ENCODE results near the gene IGFALS. TPM values are rescaled to one million over a fixed set of nuclear protein-coding genes. Genes with fewer than 3 reads are reported as not detected.
A peak's percentile ranks its signal among the peaks of the same experiment; 100 is the strongest.

IGFALS gene
- not detected for total RNA-seq

GRCh38 chr16:1793578-1794220 lies at the start of gene IGFALS:
Gene IGFALS (minus strand): TSS chr16:1793705. CDS start chr16:1793652, 53 bp downstream.
- no peak within 1 kb of the TSS for H3K4me3 ChIP-seq (ENCODE audit: low read length in 3 of 3)
- H3K9ac ChIP-seq (ENCODE audit: low read depth in 1 of 3, low read length in 3 of 3): peak within 1 kb of the TSS in 1 of 3 donors; percentile 33
- no peak within 1 kb of the TSS for H3K27ac ChIP-seq (ENCODE audit: low read depth, low read length)
- no peaks in the 10 kb centered on the region for H3K9me3 ChIP-seq (ENCODE audit: control insufficient read depth in 3 of 3, low read length in 3 of 3)
- H3K4me1 ChIP-seq (ENCODE audit: control insufficient read depth in 3 of 3, insufficient read depth in 3 of 3, low read length in 3 of 3): no peaks in the 10 kb centered on the region
- H3K27me3 ChIP-seq (ENCODE audit: control insufficient read depth in 3 of 3, insufficient read depth in 3 of 3, low read length in 3 of 3): no peaks in the 10 kb centered on the region
- peaks cover 4 to 11% (median 8%) of the 10 kb centered on the region in 3 donors for H3K36me3 ChIP-seq (ENCODE audit: control insufficient read depth in 3 of 3, insufficient read depth in 3 of 3, low read length in 3 of 3)

- H3K9me3 ChIP-seq (ENCODE audit: control insufficient read depth in 3 of 3, low read length in 3 of 3): no peaks in the 10 kb centered on the region
- no peaks in the 10 kb centered on the region for H3K4me1 ChIP-seq (ENCODE audit: control insufficient read depth in 3 of 3, insufficient read depth in 3 of 3, low read length in 3 of 3)
- H3K4me3 ChIP-seq (ENCODE audit: low read length in 3 of 3): no peak overlapping the region
- H3K27ac ChIP-seq (ENCODE audit: low read depth, low read length): no peak overlapping the region
- no peaks in the 10 kb centered on the region for H3K27me3 ChIP-seq (ENCODE audit: control insufficient read depth in 3 of 3, insufficient read depth in 3 of 3, low read length in 3 of 3)
- no peak overlapping the region for H3K9ac ChIP-seq (ENCODE audit: low read depth in 1 of 3, low read length in 3 of 3)
- H3K36me3 ChIP-seq (ENCODE audit: control insufficient read depth in 3 of 3, insufficient read depth in 3 of 3, low read length in 3 of 3): peaks cover 0 to 6% (median 4%) of the 10 kb centered on the region in 3 donors
Observed at GRCh38 chr16:1839554-1839953, 46.0 kb upstream of the IGFALS start.

GRCh38 chr16:1834096-1834495 lies 40.6 kb upstream of the IGFALS start:
- Histone ChIP-seq H3K9me3 (ENCODE audit: control insufficient read depth in 3 of 3, low read length in 3 of 3) (no peaks in the 10 kb centered on the region), H3K36me3 (ENCODE audit: control insufficient read depth in 3 of 3, insufficient read depth in 3 of 3, low read length in 3 of 3) (peaks cover 4 to 13% (median 9%) of the 10 kb centered on the region in 3 donors), H3K27ac (ENCODE audit: low read depth, low read length) (no peak overlapping the region), H3K27me3 (ENCODE audit: control insufficient read depth in 3 of 3, insufficient read depth in 3 of 3, low read length in 3 of 3) (no peaks in the 10 kb centered on the region), H3K4me1 (ENCODE audit: control insufficient read depth in 3 of 3, insufficient read depth in 3 of 3, low read length in 3 of 3) (peaks cover 9 to 13% (median 10%) of the 10 kb centered on the region in 3 donors), H3K4me3 (ENCODE audit: low read length in 3 of 3) (no peak overlapping the region), H3K9ac (ENCODE audit: low read depth in 1 of 3, low read length in 3 of 3) (no peak overlapping the region)

- Histone ChIP-seq H3K9ac (ENCODE audit: low read depth in 1 of 3, low read length in 3 of 3) (no peak overlapping the region), H3K4me1 (ENCODE audit: control insufficient read depth in 3 of 3, insufficient read depth in 3 of 3, low read length in 3 of 3) (peaks cover 17 to 22% (median 21%) of the 10 kb centered on the region in 3 donors), H3K27me3 (ENCODE audit: control insufficient read depth in 3 of 3, insufficient read depth in 3 of 3, low read length in 3 of 3) (no peaks in the 10 kb centered on the region), H3K9me3 (ENCODE audit: control insufficient read depth in 3 of 3, low read length in 3 of 3) (no peaks in the 10 kb centered on the region), H3K4me3 (ENCODE audit: low read length in 3 of 3) (no peak overlapping the region), H3K36me3 (ENCODE audit: control insufficient read depth in 3 of 3, insufficient read depth in 3 of 3, low read length in 3 of 3) (peaks cover 4 to 13% (median 11%) of the 10 kb centered on the region in 3 donors), H3K27ac (ENCODE audit: low read depth, low read length) (no peak overlapping the region)
Observed at GRCh38 chr16:1832838-1833454, 39.4 kb upstream of the IGFALS start.

- peaks cover 24 to 32% (median 29%) of the 10 kb centered on the region in 3 donors for H3K4me1 ChIP-seq (ENCODE audit: control insufficient read depth in 3 of 3, insufficient read depth in 3 of 3, low read length in 3 of 3)
- H3K27me3 ChIP-seq (ENCODE audit: control insufficient read depth in 3 of 3, insufficient read depth in 3 of 3, low read length in 3 of 3): no peaks in the 10 kb centered on the region
- H3K9ac ChIP-seq (ENCODE audit: low read depth in 1 of 3, low read length in 3 of 3): no peak overlapping the region
- no peak overlapping the region for H3K4me3 ChIP-seq (ENCODE audit: low read length in 3 of 3)
- H3K36me3 ChIP-seq (ENCODE audit: control insufficient read depth in 3 of 3, insufficient read depth in 3 of 3, low read length in 3 of 3): peaks cover 6 to 13% (median 11%) of the 10 kb centered on the region in 3 donors
- H3K27ac ChIP-seq (ENCODE audit: low read depth, low read length): no peak overlapping the region
- no peaks in the 10 kb centered on the region for H3K9me3 ChIP-seq (ENCODE audit: control insufficient read depth in 3 of 3, low read length in 3 of 3)
Observed at GRCh38 chr16:1831186-1832075, 37.9 kb upstream of the IGFALS start.

- no peak overlapping the region for H3K9ac ChIP-seq (ENCODE audit: low read depth in 1 of 3, low read length in 3 of 3)
- H3K36me3 ChIP-seq (ENCODE audit: control insufficient read depth in 3 of 3, insufficient read depth in 3 of 3, low read length in 3 of 3): peaks cover 6 to 13% (median 11%) of the 10 kb centered on the region in 3 donors
- H3K9me3 ChIP-seq (ENCODE audit: control insufficient read depth in 3 of 3, low read length in 3 of 3): no peaks in the 10 kb centered on the region
- H3K27ac ChIP-seq (ENCODE audit: low read depth, low read length): no peak overlapping the region
- peaks cover 31 to 39% (median 36%) of the 10 kb centered on the region in 3 donors for H3K4me1 ChIP-seq (ENCODE audit: control insufficient read depth in 3 of 3, insufficient read depth in 3 of 3, low read length in 3 of 3)
- H3K27me3 ChIP-seq (ENCODE audit: control insufficient read depth in 3 of 3, insufficient read depth in 3 of 3, low read length in 3 of 3): no peaks in the 10 kb centered on the region
- no peak overlapping the region for H3K4me3 ChIP-seq (ENCODE audit: low read length in 3 of 3)
Observed at GRCh38 chr16:1830213-1830612, 36.7 kb upstream of the IGFALS start.

- peak overlapping the region in 1 of 3 donors; percentile 43 for H3K9ac ChIP-seq (ENCODE audit: low read depth in 1 of 3, low read length in 3 of 3)
Observed at GRCh38 chr16:1828645-1829410, 35.3 kb upstream of the IGFALS start.

GRCh38 chr16:1826691-1827573 lies 33.4 kb upstream of the IGFALS start, which contains the start of the genes FAHD1 and HAGH:
Gene FAHD1 (plus strand): TSS chr16:1827206. CDS start chr16:1827239, 33 bp downstream.
Gene HAGH (minus strand): TSS chr16:1826825. CDS start chr16:1826787, 38 bp downstream.
- H3K27me3 ChIP-seq (ENCODE audit: control insufficient read depth in 3 of 3, insufficient read depth in 3 of 3, low read length in 3 of 3): no peaks in the 10 kb centered on the region
- H3K9ac ChIP-seq (ENCODE audit: low read depth in 1 of 3, low read length in 3 of 3): peak within 1 kb of the TSS; percentile 76 to 93 (median 90)
- H3K27ac ChIP-seq (ENCODE audit: low read depth, low read length): peak within 1 kb of the TSS; percentile 60
- no peaks in the 10 kb centered on the region for H3K9me3 ChIP-seq (ENCODE audit: control insufficient read depth in 3 of 3, low read length in 3 of 3)
- peak within 1 kb of the TSS; percentile 94 to 100 (median 95) for H3K4me3 ChIP-seq (ENCODE audit: low read length in 3 of 3)
- peaks cover 44 to 57% (median 47%) of the 10 kb centered on the region in 3 donors for H3K4me1 ChIP-seq (ENCODE audit: control insufficient read depth in 3 of 3, insufficient read depth in 3 of 3, low read length in 3 of 3)
- H3K36me3 ChIP-seq (ENCODE audit: control insufficient read depth in 3 of 3, insufficient read depth in 3 of 3, low read length in 3 of 3): peaks cover 16 to 23% (median 21%) of the 10 kb centered on the region in 3 donors

More at GRCh38 chr16:1828645-1829410, 35.3 kb upstream of the IGFALS start:
- Histone ChIP-seq H3K9me3 (ENCODE audit: control insufficient read depth in 3 of 3, low read length in 3 of 3) (no peaks in the 10 kb centered on the region), H3K27me3 (ENCODE audit: control insufficient read depth in 3 of 3, insufficient read depth in 3 of 3, low read length in 3 of 3) (no peaks in the 10 kb centered on the region), H3K27ac (ENCODE audit: low read depth, low read length) (no peak overlapping the region), H3K4me3 (ENCODE audit: low read length in 3 of 3) (peak overlapping the region; percentile 12 to 100 (median 94)), H3K4me1 (ENCODE audit: control insufficient read depth in 3 of 3, insufficient read depth in 3 of 3, low read length in 3 of 3) (peaks cover 43 to 53% (median 44%) of the 10 kb centered on the region in 3 donors), H3K36me3 (ENCODE audit: control insufficient read depth in 3 of 3, insufficient read depth in 3 of 3, low read length in 3 of 3) (peaks cover 6 to 13% (median 11%) of the 10 kb centered on the region in 3 donors)

Data from skeletal muscle tissue (tissue), 4 donors.